ENCODE data around the gene FAM20C.

DNA sequence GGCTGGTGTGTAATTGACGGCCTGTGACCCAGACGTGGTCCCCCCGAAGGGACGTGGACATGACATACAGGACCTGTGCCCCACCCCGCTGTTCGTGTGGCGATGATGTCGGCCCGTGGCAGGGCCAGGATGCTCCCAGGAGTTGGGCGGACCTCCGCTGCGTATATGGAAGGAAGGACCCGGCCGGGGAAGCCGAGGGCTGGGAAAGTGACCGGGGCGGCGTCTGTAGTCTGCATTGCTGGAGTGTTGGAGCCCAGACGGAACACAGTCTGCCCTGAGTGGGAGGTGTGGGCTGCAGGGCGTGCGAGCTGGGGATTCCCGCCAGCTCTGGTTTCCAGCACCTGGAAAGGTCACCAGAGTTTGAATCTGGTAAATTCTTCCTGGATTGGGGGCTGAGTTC lies 52.6 kb downstream of the FAM20C start:
- no peak for TF ChIP-seq CTCF (IDR thresholded peaks at IDR 0.05)
- no peak for TF ChIP-seq ZFX (IDR thresholded peaks at IDR 0.05; ENCODE audit: borderline replicate concordance)

Data from 22Rv1 (cell line).